Bone marrow (tissue), 2 donors: ENCODE measurements around the gene ZBTB25.

Experiments
- DNase-seq, 2 donors: peaks; one replicate each; lab custom pipeline; 2025; lab: John Stamatoyannopoulos, UW

The ZBTB25 gene

GRCh38 chr14:64476438-64476837 lies 27.2 kb downstream of the ZBTB25 start:
- DNase-seq, result no peak

GRCh38 chr14:64475585-64476273 lies 27.9 kb downstream of the ZBTB25 start:
- no peak for DNase-seq

GRCh38 chr14:64474698-64475097 lies 28.9 kb downstream of the ZBTB25 start:
- DNase-seq, result no peak

GRCh38 chr14:64474041-64474440 lies 29.6 kb downstream of the ZBTB25 start:
- DNase-seq, result no peak

GRCh38 chr14:64468451-64468850 lies 35.2 kb downstream of the ZBTB25 start:
- DNase-seq, result no peak

- no peak for DNase-seq
These were observed 36.1 kb downstream of the ZBTB25 start for GRCh38 chr14:64467566-64467965.

- DNase-seq, result no peak
These were observed 36.5 kb downstream of the ZBTB25 start for GRCh38 chr14:64467101-64467500.

GRCh38 chr14:64465831-64466554 lies 37.6 kb downstream of the ZBTB25 start:
- no peak for DNase-seq

- no peak for DNase-seq
These were observed 38.3 kb downstream of the ZBTB25 start, which contains the start of gene AKAP5 for GRCh38 chr14:64465191-64465822. AKAP5 (plus strand) TSS chr14:64465499; CDS start chr14:64468395, 2,896 bp downstream.

- no peak for DNase-seq
These were observed 39.0 kb downstream of the ZBTB25 start for GRCh38 chr14:64464651-64465050.

- no peak for DNase-seq
These were observed 39.8 kb downstream of the ZBTB25 start for GRCh38 chr14:64463873-64464272.

GRCh38 chr14:64463195-64463594 lies 40.4 kb downstream of the ZBTB25 start:
- DNase-seq, result no peak

GRCh38 chr14:64461221-64461620 lies 42.4 kb downstream of the ZBTB25 start:
- DNase-seq, result no peak

GRCh38 chr14:64459405-64460136 lies 44.1 kb downstream of the ZBTB25 start:
- no peak for DNase-seq

- DNase-seq, result no peak
These were observed 49.0 kb downstream of the ZBTB25 start for GRCh38 chr14:64454671-64455070.

GRCh38 chr14:64450255-64450654 lies 53.4 kb downstream of the ZBTB25 start:
- DNase-seq, result no peak

- DNase-seq, result no peak
These were observed 55.6 kb downstream of the ZBTB25 start for GRCh38 chr14:64447876-64448670.

GRCh38 chr14:64444984-64445845 lies 58.4 kb downstream of the ZBTB25 start:
- no peak for DNase-seq

GRCh38 chr14:64444140-64444539 lies 59.5 kb downstream of the ZBTB25 start:
- no peak for DNase-seq

- DNase-seq, result no peak
These were observed 61.2 kb downstream of the ZBTB25 start for GRCh38 chr14:64442300-64442988.
